Measurements from ENCODE around the gene AP2A1.

GRCh38 chr19:49739933-49740332 lies 26.9 kb upstream of the AP2A1 start:
- TF ChIP-seq CTCF (IDR thresholded peaks at IDR 0.05; ENCODE audit: insufficient read depth, low read depth, low read length) (no peak), EZH2 (IDR thresholded peaks at IDR 0.05; ENCODE audit: insufficient read depth, low read length) (no peak)

Measured in astrocyte (in vitro differentiated cells and primary cell).